ENCODE results near the gene SPRED2.

SPRED2 gene

GRCh38 chr2:65309699-65310098 lies 122.7 kb downstream of the SPRED2 start:
- DNase-seq (ENCODE audit: low read depth): no peak

GRCh38 chr2:65305934-65306333 lies 126.5 kb downstream of the SPRED2 start:
- DNase-seq (ENCODE audit: low read depth): no peak

GRCh38 chr2:65300761-65301711 lies 131.4 kb downstream of the SPRED2 start:
- DNase-seq (ENCODE audit: low read depth): no peak

DNA sequence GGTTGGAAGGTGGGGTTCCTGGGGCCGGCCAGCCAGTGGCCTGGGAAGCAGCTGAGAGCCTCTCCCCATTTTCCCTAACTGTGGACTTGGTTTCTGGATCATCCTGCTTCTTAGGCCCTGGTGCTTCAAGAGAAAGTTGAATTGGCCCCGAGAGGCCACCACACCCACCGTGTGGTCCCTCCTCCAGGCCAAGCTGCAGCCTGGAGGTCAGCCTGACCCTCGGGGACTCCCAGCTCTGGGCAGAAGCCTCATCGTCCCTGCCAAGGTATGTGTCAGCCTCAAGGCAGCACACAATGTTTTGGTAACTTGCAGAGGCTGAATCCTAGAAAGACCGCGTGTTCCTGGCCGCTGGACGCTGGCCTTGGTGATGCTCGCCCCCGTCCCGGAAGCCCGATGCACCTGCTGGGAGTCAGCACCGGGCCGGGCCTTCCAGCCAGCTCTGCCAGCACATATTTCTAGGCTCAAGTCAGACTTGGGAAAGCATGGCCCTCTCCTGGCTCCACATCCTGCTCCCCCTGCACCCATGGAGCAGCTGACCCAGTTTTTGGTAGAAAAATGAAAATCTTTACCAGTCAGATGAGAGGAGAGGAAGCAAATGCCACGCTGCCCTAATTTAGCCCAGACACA lies 132.2 kb downstream of the SPRED2 start:
- no peak for DNase-seq (ENCODE audit: low read depth)

DNA sequence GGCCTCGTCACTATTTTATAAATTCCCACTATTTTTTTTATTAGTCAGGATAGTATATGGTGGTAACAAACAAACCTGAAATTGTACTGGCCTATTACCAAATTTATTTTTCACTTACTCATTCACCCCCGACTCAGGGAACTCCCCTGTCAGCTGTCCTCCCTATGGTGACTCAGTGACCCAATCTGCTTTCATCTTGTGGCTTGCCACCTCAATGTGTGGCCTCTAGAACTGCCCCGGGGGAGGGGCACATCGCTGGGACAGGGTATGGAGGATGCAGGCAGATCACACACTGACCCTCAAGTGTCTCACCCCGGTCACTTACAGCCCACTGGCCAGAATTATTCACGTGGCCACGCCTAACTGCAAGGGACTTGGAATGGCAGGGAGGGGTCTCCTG lies 133.2 kb downstream of the SPRED2 start:
- DNase-seq (ENCODE audit: low read depth): no peak

DNA sequence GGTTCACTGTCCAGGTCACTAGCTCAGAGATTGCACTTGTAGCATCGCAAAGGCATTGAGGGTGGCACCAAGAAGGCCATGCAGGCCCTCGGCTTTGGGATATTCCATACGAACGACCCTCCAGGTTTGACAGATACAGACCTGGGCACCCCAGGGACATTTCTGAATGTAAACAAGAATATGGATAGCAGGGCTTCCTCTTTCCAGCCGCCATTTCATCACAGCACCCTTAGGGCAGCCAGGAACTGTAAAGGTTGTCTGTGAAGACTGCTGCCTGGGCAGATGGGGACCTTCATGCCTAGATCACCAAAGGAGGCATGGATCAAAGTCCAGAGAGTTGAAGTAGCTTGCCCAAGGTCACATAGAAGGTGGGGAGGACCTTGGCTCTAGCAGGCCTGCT lies 134.3 kb downstream of the SPRED2 start:
- DNase-seq (ENCODE audit: low read depth): no peak

- DNase-seq (ENCODE audit: low read depth): no peak
Measured at GRCh38 chr2:65297544-65297943, 134.9 kb downstream of the SPRED2 start.

DNA sequence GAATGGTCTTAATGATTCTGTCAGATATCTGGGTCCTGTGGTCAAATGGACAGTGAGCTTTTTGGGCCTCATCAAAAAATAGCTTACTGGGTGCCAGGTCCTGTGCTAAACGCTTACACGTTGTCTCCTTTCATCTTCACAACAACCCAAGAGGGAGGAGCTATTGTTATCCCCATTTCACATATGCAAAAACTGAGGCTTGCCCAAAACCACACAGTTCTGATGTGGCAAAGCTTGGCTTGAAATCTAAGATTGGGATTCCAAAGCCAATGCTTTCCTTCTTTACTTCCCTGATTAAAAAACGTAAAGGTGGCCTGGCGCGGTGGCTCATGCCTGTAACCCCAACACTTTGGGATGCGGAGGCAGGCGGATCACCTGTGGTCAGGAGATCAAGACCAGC lies 135.4 kb downstream of the SPRED2 start:
- no peak for DNase-seq (ENCODE audit: low read depth)

DNA sequence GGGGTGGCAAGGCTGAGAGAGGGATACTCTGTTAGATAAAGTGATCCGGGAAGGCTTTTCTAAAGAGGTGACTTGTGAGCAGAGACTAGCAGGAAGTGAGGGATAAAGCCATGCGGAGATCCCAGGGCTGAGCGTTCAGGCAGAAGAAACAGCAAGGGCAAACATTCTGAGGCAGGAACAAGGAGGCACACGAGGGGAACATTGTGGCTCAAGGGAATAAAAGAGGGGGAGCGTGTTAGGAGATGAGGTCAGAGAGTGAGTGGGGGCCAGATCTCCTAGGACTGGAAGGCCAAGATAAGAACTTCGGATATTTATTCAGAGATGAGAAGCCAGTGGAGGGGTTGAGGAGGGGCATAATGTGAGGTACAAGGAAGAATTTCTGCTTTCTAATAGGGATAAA lies 137.7 kb downstream of the SPRED2 start:
- DNase-seq (ENCODE audit: low read depth): no peak

- DNase-seq (ENCODE audit: low read depth): no peak
Measured at GRCh38 chr2:65294136-65294535, 138.3 kb downstream of the SPRED2 start.

- no peak for DNase-seq (ENCODE audit: low read depth)
Measured at GRCh38 chr2:65293376-65293775, 139.0 kb downstream of the SPRED2 start.

- no peak for DNase-seq (ENCODE audit: low read depth)
Measured at GRCh38 chr2:65292461-65293011, 139.9 kb downstream of the SPRED2 start.

DNA sequence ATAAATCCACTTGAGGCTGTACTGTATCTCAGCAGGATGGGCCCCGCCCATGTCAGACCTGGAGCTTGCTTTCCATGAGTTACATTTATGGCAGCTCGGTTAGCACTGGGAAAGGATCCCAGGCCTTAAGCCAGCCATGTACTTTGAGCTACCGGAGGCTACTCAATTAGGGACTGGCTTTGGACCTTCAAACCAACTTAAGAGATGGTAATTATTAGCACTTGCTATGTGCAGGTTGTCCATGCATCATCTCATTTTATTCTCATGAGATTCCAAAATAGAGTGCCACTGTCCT lies 140.3 kb downstream of the SPRED2 start:
- DNase-seq (ENCODE audit: low read depth): no peak

- DNase-seq (ENCODE audit: low read depth): no peak
Measured at GRCh38 chr2:65291216-65292105, 140.9 kb downstream of the SPRED2 start.

- DNase-seq (ENCODE audit: low read depth): no peak
Measured at GRCh38 chr2:65287364-65287763, 145.0 kb downstream of the SPRED2 start.

DNA sequence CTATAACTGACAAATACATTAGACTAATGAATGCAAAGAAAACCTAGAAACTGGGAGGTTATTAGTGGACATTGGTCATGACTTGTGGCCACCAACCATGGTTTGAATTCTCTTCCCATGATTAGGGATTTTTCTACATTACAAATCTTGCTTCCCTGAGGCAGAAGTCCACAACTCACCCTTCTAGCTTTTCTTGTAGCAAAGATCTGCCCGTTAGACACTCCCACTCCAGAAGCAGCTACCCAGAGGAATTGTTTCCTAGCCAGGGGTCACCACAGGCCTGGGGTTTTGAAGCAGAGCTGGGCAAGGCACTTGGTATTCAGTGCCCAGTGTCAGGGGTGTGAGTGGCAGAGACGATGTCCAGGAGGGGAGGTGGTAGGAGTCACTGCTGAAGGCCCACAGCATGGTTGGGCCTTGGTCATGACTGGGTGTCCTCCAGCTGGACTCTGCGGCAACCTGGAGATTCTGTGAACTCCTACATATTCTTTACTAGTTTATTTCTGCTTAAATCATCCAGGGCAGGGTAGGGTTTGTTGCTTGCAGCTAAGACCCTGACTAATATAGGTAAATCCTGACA lies 149.8 kb downstream of the SPRED2 start:
- DNase-seq (ENCODE audit: low read depth): no peak

- no peak for DNase-seq (ENCODE audit: low read depth)
Measured at GRCh38 chr2:65281627-65282351, 150.6 kb downstream of the SPRED2 start.

- DNase-seq (ENCODE audit: low read depth): no peak
Measured at GRCh38 chr2:65279756-65280155, 152.6 kb downstream of the SPRED2 start.

- DNase-seq (ENCODE audit: low read depth): no peak
Measured at GRCh38 chr2:65278531-65278981, 153.8 kb downstream of the SPRED2 start.

GRCh38 chr2:65277791-65278483 lies 154.5 kb downstream of the SPRED2 start:
- DNase-seq (ENCODE audit: low read depth): no peak

DNA sequence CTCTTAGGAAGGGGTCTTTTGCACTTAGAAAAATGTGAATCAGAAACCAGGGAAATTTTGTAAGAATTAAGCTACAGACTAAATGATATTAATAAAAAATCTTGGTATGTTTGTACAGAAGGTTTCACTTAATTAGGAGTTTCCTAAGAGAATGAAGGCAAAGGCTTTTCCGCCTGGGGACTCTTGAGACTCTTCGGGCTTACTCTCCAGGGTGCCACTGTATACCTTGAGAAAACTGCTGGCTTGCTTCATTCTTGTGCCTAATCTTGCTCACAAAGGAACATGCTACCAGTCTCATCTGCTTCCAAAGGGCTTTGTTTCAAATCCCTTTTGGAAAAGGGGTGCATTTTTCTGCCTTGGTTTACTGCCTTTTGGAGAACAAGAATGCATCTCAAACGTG lies 155.3 kb downstream of the SPRED2 start:
- no peak for DNase-seq (ENCODE audit: low read depth)
